ENCODE results near the gene NOS1AP. TPM values are rescaled to one million over a fixed set of nuclear protein-coding genes. Genes with fewer than 3 reads are reported as not detected.

Gene NOS1AP
- total and polyA plus RNA-seq, 9 of the 15 experiments (the other 6 are each of a cell fraction or from before 2014, with no cell fraction given): 0.07 to 1.5 (median 0.22) TPM

- TF ChIP-seq ZMIZ1 (IDR thresholded peaks at IDR 0.05; ENCODE audit: low read depth in 2 of 2, low read length in 2 of 2) (no peak), ZNF740 (CRISPR knock-in tag; IDR thresholded peaks at IDR 0.05) (no peak), ZNF740 (tag; IDR thresholded peaks at IDR 0.05) (no peak), MITF (IDR thresholded peaks at IDR 0.05) (no peak), ATF2 (CRISPR knock-in tag; IDR thresholded peaks at IDR 0.05) (no peak), NCOA6 (IDR thresholded peaks at IDR 0.05) (no peak), XRCC4 (IDR thresholded peaks at IDR 0.05; ENCODE audit: extremely low read depth, insufficient read depth, insufficient read length) (no peak), FOXM1 (IDR thresholded peaks at IDR 0.05; ENCODE audit: low read depth) (0 out of 2 replicates have a peak, but pooled peaks have one; percentile 26), FOXM1 (CRISPR knock-in tag; IDR thresholded peaks at IDR 0.05; ENCODE audit: low read depth) (no peak), TSC22D4 (tag; IDR thresholded peaks at IDR 0.05) (no peak), ZFPM2 (CRISPR knock-in tag; IDR thresholded peaks at IDR 0.05) (no peak), HOXB6 (CRISPR knock-in tag; IDR thresholded peaks at IDR 0.05; ENCODE audit: borderline replicate concordance) (no peak), PRPF4 (IDR thresholded peaks at IDR 0.05; ENCODE audit: insufficient read depth, low read depth, low read length, poor library complexity, severe bottlenecking) (no peak), TCF3 (CRISPR knock-in tag; IDR thresholded peaks at IDR 0.05) (peak; percentile 59), RFX5 (IDR thresholded peaks at IDR 0.05; ENCODE audit: low read depth, low read length) (no peak), CBFB (CRISPR knock-in tag; IDR thresholded peaks at IDR 0.05) (no peak), HNRNPLL (IDR thresholded peaks at IDR 0.05; ENCODE audit: low read depth, low read length, poor library complexity, severe bottlenecking) (no peak), ZNF174 (CRISPR knock-in tag; IDR thresholded peaks at IDR 0.05) (no peak), CREM (IDR thresholded peaks at IDR 0.05; ENCODE audit: low read depth) (no peak), KLF1 (tag; IDR thresholded peaks at IDR 0.05) (no peak), SOX6 (IDR thresholded peaks at IDR 0.05) (0 out of 2 replicates have a peak, but pooled peaks have one; percentile 10), ZNF347 (CRISPR knock-in tag; IDR thresholded peaks at IDR 0.05; ENCODE audit: low read depth) (no peak), DIDO1 (tag; IDR thresholded peaks at IDR 0.05; ENCODE audit: low read depth) (no peak)
These were observed 281.9 kb downstream of the NOS1AP start (continued) for GRCh38 chr1:162351246-162351842.
